GM06990 (cell line): Measurements from ENCODE around the gene FASN.
A peak's percentile ranks its signal among the peaks of the same experiment; 100 is the strongest.

Experiments
- DNase-seq: peaks from one replicate; pipeline ENCODE4 v3.0.0-alpha.2; 2011; ENCODE audit not compliant: insufficient read length; ENCODE audit errors: extremely low read depth
- H3K27me3 ChIP-seq: replicated peaks from 2 replicates; pipeline ENCODE4 v1.6.0; 2011; ENCODE audit warnings: low read length; ENCODE audit not compliant: control insufficient read depth, insufficient read depth
- H3K36me3 ChIP-seq: 2 replicates; pipeline ENCODE4 v1.5.1; 2011; ENCODE audit warnings: low read length; ENCODE audit not compliant: control insufficient read depth, insufficient read depth
- H3K4me3 ChIP-seq: replicated peaks from 2 replicates; pipeline ENCODE4 v1.5.1; 2011; ENCODE audit warnings: low read depth, mild to moderate bottlenecking, control low read depth, low read length
- CTCF ChIP-seq: IDR thresholded peaks from 2 replicates; pipeline ENCODE4 v1.5.1; 2011; ENCODE audit warnings: low read length, control low read depth, mild to moderate bottlenecking, inconsistent platforms; ENCODE audit not compliant: insufficient read depth, poor library complexity, severe bottlenecking

Gene FASN

GRCh38 chr17:82094931-82095776 lies 2.9 kb downstream of the FASN start:
- no peak overlapping the region for H3K4me3 ChIP-seq
- TF ChIP-seq CTCF: no peak
- DNase-seq: peak; percentile 21
- peaks cover 46% of the 10 kb centered on the region for H3K36me3 ChIP-seq
- H3K27me3 ChIP-seq: no peaks in the 10 kb centered on the region

GRCh38 chr17:82092995-82093751 lies 4.9 kb downstream of the FASN start:
- H3K36me3 ChIP-seq: peaks cover 59% of the 10 kb centered on the region
- no peak for TF ChIP-seq CTCF
- peak; percentile 17 for DNase-seq
- no peaks in the 10 kb centered on the region for H3K27me3 ChIP-seq
- H3K4me3 ChIP-seq: no peak overlapping the region

- no peak overlapping the region for H3K4me3 ChIP-seq
- DNase-seq: no peak
- H3K27me3 ChIP-seq: no peaks in the 10 kb centered on the region
- peaks cover 65% of the 10 kb centered on the region for H3K36me3 ChIP-seq
- no peak for TF ChIP-seq CTCF
These were observed 5.4 kb downstream of the FASN start for GRCh38 chr17:82092628-82092994.

- no peaks in the 10 kb centered on the region for H3K27me3 ChIP-seq
- no peak for DNase-seq
- no peak for TF ChIP-seq CTCF
- no peak overlapping the region for H3K4me3 ChIP-seq
- H3K36me3 ChIP-seq: peaks cover 69% of the 10 kb centered on the region
These were observed 5.9 kb downstream of the FASN start for GRCh38 chr17:82092094-82092586.

GRCh38 chr17:82091264-82092066 lies 6.6 kb downstream of the FASN start:
- TF ChIP-seq CTCF: no peak
- Histone ChIP-seq H3K27me3 (no peaks in the 10 kb centered on the region), H3K4me3 (no peak overlapping the region), H3K36me3 (peaks cover 71% of the 10 kb centered on the region)
- no peak for DNase-seq
